PC-9 (cell line): Measurements from ENCODE around the gene AKIP1.

ENCODE experiments used
- CTCF ChIP-seq: fragments of 200-600 bp; sonication (generic); conservative IDR thresholded peaks from 2 replicates; pipeline ENCODE4 v1.6.1; 2017; ENCODE audit warnings: mixed run types, antibody characterized with exemption, mild to moderate bottlenecking, moderate library complexity
- EZH2 ChIP-seq: fragments of 200-600 bp; sonication (generic); IDR thresholded peaks from 2 replicates; pipeline ENCODE4 v1.8.0; 2017; ENCODE audit warnings: antibody characterized with exemption, low read depth

GRCh38 chr11:8937159-8937558 is 26.2 kb downstream of the AKIP1 start:
- no peak for TF ChIP-seq CTCF
- no peak for TF ChIP-seq EZH2
